ENCODE results near the gene METTL26.

Gene METTL26

GRCh38 chr16:636206-637080 lies at the start of gene METTL26:
TSS of gene METTL26 (minus strand) at chr16:636305. CDS start at chr16:636290, 15 bp downstream.
- peak; percentile 76 to 78 for DNase-seq (ENCODE audit: low read depth in 2 of 2)

- no peak for DNase-seq (ENCODE audit: low read depth in 2 of 2)
Measured at GRCh38 chr16:684961-685696, 49.0 kb upstream of the METTL26 start.

- DNase-seq (ENCODE audit: low read depth in 2 of 2): peak; percentile 84 to 85
Measured at GRCh38 chr16:684071-684794, 48.1 kb upstream of the METTL26 start, which contains the start of gene JMJD8. TSS of gene JMJD8 (minus strand) at chr16:684334. CDS start at chr16:684319, 15 bp downstream.

- DNase-seq (ENCODE audit: low read depth in 2 of 2): no peak
Measured at GRCh38 chr16:683396-684070, 47.4 kb upstream of the METTL26 start.

GRCh38 chr16:682493-683395 lies 46.6 kb upstream of the METTL26 start:
- DNase-seq (ENCODE audit: low read depth in 2 of 2): no peak

GRCh38 chr16:681746-682427 lies 45.8 kb upstream of the METTL26 start:
- no peak for DNase-seq (ENCODE audit: low read depth in 2 of 2)

GRCh38 chr16:680967-681745 lies 45.1 kb upstream of the METTL26 start:
- DNase-seq (ENCODE audit: low read depth in 2 of 2): no peak

GRCh38 chr16:680625-680945 lies 44.5 kb upstream of the METTL26 start:
- no peak for DNase-seq (ENCODE audit: low read depth in 2 of 2)

- DNase-seq (ENCODE audit: low read depth in 2 of 2): peak; percentile 55 to 56
Measured at GRCh38 chr16:679814-680624, 43.9 kb upstream of the METTL26 start, which contains the start of gene STUB1. TSS of gene STUB1 (plus strand) at chr16:680410. CDS start at chr16:680526, 116 bp downstream.

GRCh38 chr16:678858-679813 lies 43.0 kb upstream of the METTL26 start:
- peak; percentile 4 to 8 for DNase-seq (ENCODE audit: low read depth in 2 of 2)

GRCh38 chr16:678209-678857 lies 42.2 kb upstream of the METTL26 start:
- no peak for DNase-seq (ENCODE audit: low read depth in 2 of 2)

- no peak for DNase-seq (ENCODE audit: low read depth in 2 of 2)
Measured at GRCh38 chr16:677316-678190, 41.4 kb upstream of the METTL26 start.

- DNase-seq (ENCODE audit: low read depth in 2 of 2): no peak
Measured at GRCh38 chr16:676913-677312, 40.8 kb upstream of the METTL26 start.

GRCh38 chr16:676565-676902 lies 40.4 kb upstream of the METTL26 start:
- DNase-seq (ENCODE audit: low read depth in 2 of 2): no peak

GRCh38 chr16:675884-676564 lies 39.9 kb upstream of the METTL26 start:
- DNase-seq (ENCODE audit: low read depth in 2 of 2): no peak

Data from fibroblast of skin of left biceps (primary cell).